Activated T-cell treated with anti-CD3 and anti-CD28 coated beads, Interleukin-2, amount 50 U/mL, for 72 hours (primary cell): ENCODE data around the gene CA9. TPM values are rescaled to one million over a fixed set of nuclear protein-coding genes. Genes with fewer than 3 reads are reported as not detected.

Experiments
- ATAC-seq, 2 donors: fragments of 150-1000 bp; cut with Tn5 transposase; replicated peaks in 1 of 2; 2 replicates each; pipeline ENCODE4 v1.10.0; 2021; ENCODE audit warnings: moderate library complexity in 2 of 2, mild to moderate bottlenecking in 1 of 2
- DNase-seq, 2 donors: peaks; one replicate each; pipeline ENCODE4 v3.0.0; 2021 to 2022; ENCODE audit warnings: mixed read lengths in 1 of 2
- H3K27ac Mint-ChIP-seq: one replicate; pipeline ENCODE4 v1.8.0; 2022; ENCODE audit warnings: mild to moderate bottlenecking, moderate library complexity, mixed read lengths
- H3K27me3 Mint-ChIP-seq: one replicate; pipeline ENCODE4 v1.8.0; 2022; ENCODE audit warnings: low read depth, mixed read lengths
- H3K36me3 Mint-ChIP-seq, 2 donors: one replicate each; pipeline ENCODE4 v1.8.0; 2022; ENCODE audit warnings: mixed read lengths in 2 of 2, mild to moderate bottlenecking in 1 of 2; ENCODE audit not compliant: insufficient read depth in 2 of 2
- H3K4me1 Mint-ChIP-seq: one replicate; pipeline ENCODE4 v1.8.0; 2022; ENCODE audit warnings: low read depth, mixed read lengths
- H3K4me3 Mint-ChIP-seq, 2 donors: one replicate each; pipeline ENCODE4 v1.8.0; 2022; ENCODE audit warnings: mild to moderate bottlenecking in 2 of 2, mixed read lengths in 2 of 2, moderate library complexity in 2 of 2
- H3K9me3 Mint-ChIP-seq, 2 donors: one replicate each; pipeline ENCODE4 v1.8.0; 2022; ENCODE audit warnings: mixed read lengths in 2 of 2
- total RNA-seq, 2 donors: library from RNA; stranded (reverse); gene quantifications; one replicate each; pipeline ENCODE4 v1.2.3, GENCODE V29; 2022

Gene CA9
- total RNA-seq, 2 donors from 2014 or later, result 0.65 to 1.6 TPM

- DNase-seq, result no peak
- no peak for ATAC-seq
- no peaks in the 10 kb centered on the region for H3K9me3 Mint-ChIP-seq
- H3K36me3 Mint-ChIP-seq, result peaks cover 4 to 5% of the 10 kb centered on the region in 2 donors
- H3K4me3 Mint-ChIP-seq, result no peak overlapping the region
- H3K27ac Mint-ChIP-seq, result no peak overlapping the region
- H3K27me3 Mint-ChIP-seq, result no peaks in the 10 kb centered on the region
- peaks cover 19% of the 10 kb centered on the region for H3K4me1 Mint-ChIP-seq
These were observed 22.2 kb downstream of the CA9 start for GRCh38 chr9:35695943-35696401.

- Mint-ChIP-seq H3K4me1 (peaks cover 12% of the 10 kb centered on the region), H3K36me3 (peaks cover 4 to 5% of the 10 kb centered on the region in 2 donors), H3K27ac (peak overlapping the region; percentile 9), H3K9me3 (no peaks in the 10 kb centered on the region), H3K4me3 (no peak overlapping the region), H3K27me3 (no peaks in the 10 kb centered on the region)
- ATAC-seq, result peak; percentile 76 to 82
- peak; percentile 59 to 65 for DNase-seq
These were observed 22.9 kb downstream of the CA9 start for GRCh38 chr9:35696520-35697215.

- peaks cover 7% of the 10 kb centered on the region for H3K4me1 Mint-ChIP-seq
- no peaks in the 10 kb centered on the region for H3K27me3 Mint-ChIP-seq
- H3K4me3 Mint-ChIP-seq, result no peak overlapping the region
- DNase-seq (no peak), ATAC-seq (no peak)
- H3K36me3 Mint-ChIP-seq, result peaks cover 4 to 5% of the 10 kb centered on the region in 2 donors
- no peaks in the 10 kb centered on the region for H3K9me3 Mint-ChIP-seq
- no peak overlapping the region for H3K27ac Mint-ChIP-seq
These were observed 23.8 kb downstream of the CA9 start for GRCh38 chr9:35697486-35697885.

GRCh38 chr9:35698231-35698630 is 24.5 kb downstream of the CA9 start:
- no peaks in the 10 kb centered on the region for H3K27me3 Mint-ChIP-seq
- no peak overlapping the region for H3K27ac Mint-ChIP-seq
- no peak for ATAC-seq
- DNase-seq, result no peak
- no peak overlapping the region for H3K4me3 Mint-ChIP-seq
- peaks cover 9 to 11% of the 10 kb centered on the region in 2 donors for H3K36me3 Mint-ChIP-seq
- H3K9me3 Mint-ChIP-seq, result no peaks in the 10 kb centered on the region
- H3K4me1 Mint-ChIP-seq, result peaks cover 7% of the 10 kb centered on the region

DNA sequence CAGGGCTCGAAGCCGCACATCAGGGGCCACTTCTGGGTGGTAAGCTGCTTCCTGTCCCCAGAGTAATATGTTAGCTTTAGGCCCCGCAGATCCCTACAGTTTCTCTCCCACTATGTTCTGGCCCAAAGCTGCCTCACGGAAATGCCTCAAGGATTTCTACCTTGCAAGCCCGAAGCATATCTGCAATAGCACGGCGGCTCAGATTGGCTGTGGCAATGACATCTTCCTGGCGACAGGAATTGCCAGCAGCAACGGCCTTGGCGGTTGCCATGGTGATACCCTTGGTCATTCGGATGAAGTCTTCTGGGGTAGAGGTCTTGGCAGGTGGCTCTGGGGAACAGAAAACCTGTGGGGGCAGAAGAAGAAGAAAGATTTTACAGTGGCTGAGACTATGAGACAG is 26.3 kb downstream of the CA9 start:
- Mint-ChIP-seq H3K27me3 (no peaks in the 10 kb centered on the region), H3K9me3 (no peaks in the 10 kb centered on the region)

GRCh38 chr9:35700942-35701341 is 27.2 kb downstream of the CA9 start:
- ATAC-seq (no peak), DNase-seq (no peak)
- no peaks in the 10 kb centered on the region for H3K27me3 Mint-ChIP-seq
- H3K27ac Mint-ChIP-seq, result no peak overlapping the region
- H3K4me1 Mint-ChIP-seq, result peaks cover 7% of the 10 kb centered on the region
- peaks cover 11 to 13% of the 10 kb centered on the region in 2 donors for H3K36me3 Mint-ChIP-seq
- no peak overlapping the region for H3K4me3 Mint-ChIP-seq
- H3K9me3 Mint-ChIP-seq, result no peaks in the 10 kb centered on the region

More for the DNA sequence above, 26.3 kb downstream of the CA9 start:
- Mint-ChIP-seq H3K36me3 (peaks cover 10 to 11% of the 10 kb centered on the region in 2 donors), H3K4me3 (no peak overlapping the region), H3K4me1 (peaks cover 7% of the 10 kb centered on the region), H3K27ac (no peak overlapping the region)
- ATAC-seq (no peak), DNase-seq (no peak)

DNA sequence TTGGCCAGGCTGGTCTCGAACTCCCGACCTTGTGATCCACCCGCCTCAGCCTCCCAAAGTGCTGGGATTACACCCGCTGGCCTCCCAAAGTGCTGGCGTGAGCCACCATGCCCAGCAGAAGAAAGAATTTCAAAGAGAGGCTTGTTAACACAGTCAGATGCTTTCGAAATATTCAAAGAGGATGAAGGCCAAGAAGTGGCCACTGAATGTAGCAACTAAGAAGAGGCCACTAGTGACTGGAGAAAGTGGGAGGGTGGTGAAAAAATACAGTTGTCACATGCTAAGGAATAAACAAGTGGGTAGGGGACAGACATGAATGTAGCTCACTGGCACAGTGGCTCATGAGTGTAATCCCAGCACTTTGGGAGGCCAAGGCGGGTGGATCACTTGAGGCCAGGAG is 29.0 kb downstream of the CA9 start:
- Mint-ChIP-seq H3K9me3 (no peaks in the 10 kb centered on the region), H3K4me3 (no peak overlapping the region), H3K27ac (no peak overlapping the region), H3K4me1 (no peaks in the 10 kb centered on the region), H3K36me3 (peaks cover 16 to 26% of the 10 kb centered on the region in 2 donors), H3K27me3 (no peaks in the 10 kb centered on the region)
- DNase-seq, result no peak
- no peak for ATAC-seq

DNA sequence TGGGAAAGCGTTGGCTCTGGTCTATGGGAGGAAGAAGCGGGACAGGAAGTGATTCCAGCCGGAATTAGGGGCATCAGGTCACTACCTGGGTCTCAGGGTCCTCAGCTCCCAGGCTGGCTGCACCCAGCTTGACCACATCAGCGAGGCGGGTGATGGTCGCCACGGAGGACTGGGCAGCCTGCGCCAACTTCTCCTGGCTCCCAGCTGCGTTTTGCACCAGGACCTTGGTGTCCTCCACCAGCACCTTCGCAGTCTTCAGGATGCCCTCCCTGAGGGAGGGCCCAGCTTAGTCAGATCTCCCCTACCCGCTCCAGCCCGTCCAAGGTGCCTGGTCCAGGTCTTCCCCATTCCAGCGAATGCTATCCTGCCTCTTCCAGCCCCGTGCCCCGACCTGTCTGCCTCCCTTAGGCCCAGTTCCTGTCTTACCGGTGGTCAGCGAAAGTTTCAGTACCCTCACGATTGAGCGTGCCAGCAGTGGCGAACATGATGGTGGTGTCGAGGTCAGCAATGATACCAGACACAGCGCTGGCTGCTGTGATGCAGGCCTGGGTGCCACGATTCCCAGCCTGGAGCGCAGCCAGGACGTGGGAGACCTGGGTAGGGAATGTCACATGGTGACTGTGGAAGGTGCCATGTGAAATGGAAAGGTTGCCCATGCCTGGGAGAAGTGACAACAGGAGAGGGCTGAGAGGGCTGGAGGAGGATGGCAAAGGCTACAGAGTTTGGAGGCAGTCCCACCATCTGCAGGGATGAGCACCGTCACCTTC is 30.4 kb downstream of the CA9 start:
- no peaks in the 10 kb centered on the region for H3K9me3 Mint-ChIP-seq
- no peak overlapping the region for H3K4me3 Mint-ChIP-seq
- H3K27me3 Mint-ChIP-seq, result no peaks in the 10 kb centered on the region
- H3K4me1 Mint-ChIP-seq, result no peaks in the 10 kb centered on the region
- ATAC-seq, result no peak
- H3K36me3 Mint-ChIP-seq, result peaks cover 18 to 28% of the 10 kb centered on the region in 2 donors
- H3K27ac Mint-ChIP-seq, result no peak overlapping the region
- DNase-seq, result no peak

GRCh38 chr9:35705372-35705771 is 31.6 kb downstream of the CA9 start:
- H3K4me1 Mint-ChIP-seq, result no peaks in the 10 kb centered on the region
- H3K4me3 Mint-ChIP-seq, result no peak overlapping the region
- DNase-seq (no peak), ATAC-seq (no peak)
- no peak overlapping the region for H3K27ac Mint-ChIP-seq
- H3K27me3 Mint-ChIP-seq, result no peaks in the 10 kb centered on the region
- H3K9me3 Mint-ChIP-seq, result no peaks in the 10 kb centered on the region
- peaks cover 18 to 28% of the 10 kb centered on the region in 2 donors for H3K36me3 Mint-ChIP-seq

DNA sequence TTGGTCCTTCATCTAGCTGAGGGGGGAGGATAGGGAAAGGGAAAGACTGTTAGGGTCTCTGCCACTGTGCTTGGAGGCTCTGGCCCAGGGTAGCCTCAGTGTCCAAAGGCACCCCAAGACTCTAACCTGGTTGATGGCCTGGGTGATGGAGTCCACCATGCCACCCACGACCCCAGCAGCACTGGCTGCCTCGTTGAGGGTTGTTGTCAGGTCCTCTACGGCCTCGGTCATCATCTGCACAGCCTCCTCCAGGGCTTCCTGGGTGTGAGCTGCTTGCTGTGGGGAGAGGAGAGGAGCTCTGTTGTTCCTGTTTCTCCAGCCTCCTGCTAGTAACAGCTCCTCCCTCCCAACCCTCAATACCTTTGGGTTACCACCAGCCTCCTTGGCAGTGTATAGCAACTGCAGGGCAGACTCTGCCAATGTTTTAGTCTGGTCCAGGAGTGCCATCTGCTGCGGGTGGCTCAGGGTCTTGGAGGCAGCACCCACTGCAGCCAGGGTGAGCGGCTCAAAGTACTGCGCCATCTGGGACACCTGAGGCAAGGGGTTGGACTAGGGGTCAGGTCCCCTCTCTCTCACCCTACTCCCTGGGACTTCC is 32.2 kb downstream of the CA9 start:
- Mint-ChIP-seq H3K36me3 (peaks cover 20 to 30% of the 10 kb centered on the region in 2 donors), H3K4me1 (no peaks in the 10 kb centered on the region), H3K9me3 (no peaks in the 10 kb centered on the region), H3K4me3 (no peak overlapping the region), H3K27ac (no peak overlapping the region), H3K27me3 (no peaks in the 10 kb centered on the region)
- ATAC-seq (no peak), DNase-seq (no peak)

DNA sequence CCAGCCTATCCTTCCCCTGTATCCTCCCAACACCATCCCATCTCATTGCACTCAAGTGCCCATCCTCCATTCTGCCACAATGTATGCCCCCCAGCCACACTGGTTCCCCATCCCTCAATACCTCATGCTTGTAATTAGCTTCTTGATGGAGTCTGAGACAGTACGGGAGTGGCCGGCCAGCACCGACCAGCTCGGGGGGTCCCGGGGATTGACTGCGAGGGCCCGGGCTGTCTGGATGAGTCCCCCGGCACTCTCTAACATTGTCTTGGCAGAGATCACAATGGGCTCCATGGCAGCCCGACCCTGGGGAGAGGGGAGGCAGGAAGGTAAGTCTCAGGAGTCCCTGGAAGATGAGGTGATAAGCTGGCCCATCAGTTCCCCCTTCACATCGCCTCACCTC is 33.2 kb downstream of the CA9 start:
- Mint-ChIP-seq H3K27ac (no peak overlapping the region), H3K36me3 (peaks cover 22 to 36% of the 10 kb centered on the region in 2 donors), H3K9me3 (no peaks in the 10 kb centered on the region), H3K27me3 (no peaks in the 10 kb centered on the region), H3K4me3 (no peak overlapping the region), H3K4me1 (peaks cover 5% of the 10 kb centered on the region)
- no peak for ATAC-seq
- DNase-seq, result no peak

GRCh38 chr9:35708146-35708545 is 34.4 kb downstream of the CA9 start:
- DNase-seq, result no peak
- Mint-ChIP-seq H3K4me1 (peaks cover 9% of the 10 kb centered on the region), H3K27ac (peak overlapping the region; percentile 54), H3K36me3 (peaks cover 22 to 30% of the 10 kb centered on the region in 2 donors), H3K27me3 (no peaks in the 10 kb centered on the region), H3K4me3 (no peak overlapping the region), H3K9me3 (no peaks in the 10 kb centered on the region)
- no peak for ATAC-seq

GRCh38 chr9:35710818-35711500 is 37.2 kb downstream of the CA9 start:
- peaks cover 9% of the 10 kb centered on the region for H3K4me1 Mint-ChIP-seq
- no peak for ATAC-seq
- no peaks in the 10 kb centered on the region for H3K27me3 Mint-ChIP-seq
- no peak overlapping the region for H3K27ac Mint-ChIP-seq
- H3K4me3 Mint-ChIP-seq, result no peak overlapping the region
- no peaks in the 10 kb centered on the region for H3K9me3 Mint-ChIP-seq
- H3K36me3 Mint-ChIP-seq, result peaks cover 21 to 32% of the 10 kb centered on the region in 2 donors
- DNase-seq, result no peak
